Neutrophil (primary cell): ENCODE results near the gene LRRC8D.

Experiments used
- H3K27ac ChIP-seq: fragments of 200-600 bp; sonication (generic); 2 replicates; pipeline ENCODE4 v1.5.1; 2016; ENCODE audit warnings: mild to moderate bottlenecking, moderate library complexity
- H3K27me3 ChIP-seq: fragments of 200-600 bp; sonication (generic); 2 replicates; pipeline ENCODE4 v1.6.0; 2016; ENCODE audit warnings: mild to moderate bottlenecking
- H3K36me3 ChIP-seq: fragments of 200-600 bp; sonication (generic); 2 replicates; pipeline ENCODE4 v1.5.1; 2017
- H3K4me1 ChIP-seq, 2 experiments: fragments of 200-600 bp in 1 of 2; sonication (generic) in 1 of 2; 1 replicate in 1 of 2; 2 replicates in 1 of 2; pipeline versions ENCODE4 v1.5.1 to v1.6.1; 2013 to 2016; ENCODE audit warnings: low read depth in 1 of 2, low read length in 1 of 2, mild to moderate bottlenecking in 1 of 2, moderate library complexity in 1 of 2; ENCODE audit not compliant: control insufficient read depth in 1 of 2, insufficient read depth in 1 of 2
- H3K4me3 ChIP-seq, 2 experiments: fragments of 200-600 bp in 1 of 2; sonication (generic) in 1 of 2; 1 replicate in 1 of 2; 2 replicates in 1 of 2; pipeline ENCODE4 v1.5.1; 2013 to 2016; ENCODE audit warnings: low read depth in 1 of 2, low read length in 1 of 2, mild to moderate bottlenecking in 1 of 2, moderate library complexity in 1 of 2
- H3K9me3 ChIP-seq: fragments of 200-600 bp; sonication (generic); 2 replicates; pipeline ENCODE4 v1.5.1; 2016
- TF ChIP-seq, protein P1 (sequence below): fragments of 200-600 bp; sonication (generic); IDR thresholded peaks from 2 replicates; pipeline ENCODE4 v1.5.1; 2016; ENCODE audit warnings: antibody characterized with exemption

The LRRC8D gene

DNA sequence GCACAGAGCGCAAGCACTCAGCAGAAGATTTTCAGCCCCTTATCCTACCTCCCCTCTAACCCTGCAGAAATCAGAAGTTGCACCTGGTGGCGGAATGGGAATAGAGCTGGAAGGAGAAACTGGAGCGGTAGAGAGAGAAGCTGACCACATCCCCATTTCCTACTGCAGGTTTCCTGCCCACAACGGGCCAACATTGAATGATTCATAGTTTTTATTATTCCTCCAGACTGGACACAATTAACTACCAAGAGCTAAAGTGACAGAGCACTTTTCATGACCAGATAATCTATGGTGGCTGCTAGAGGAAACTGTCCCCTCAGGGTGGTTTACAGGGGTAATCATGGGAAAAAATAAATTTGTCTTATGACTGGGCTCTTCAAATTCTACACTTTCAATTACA lies 21.3 kb upstream of the LRRC8D start:
- Histone ChIP-seq H3K4me3 (no peak overlapping the region), H3K27me3 (no peaks in the 10 kb centered on the region), H3K4me1 (peaks cover 0 to 11% of the 10 kb centered on the region in 2 experiments), H3K27ac (no peak overlapping the region), H3K36me3 (no peaks in the 10 kb centered on the region), H3K9me3 (no peaks in the 10 kb centered on the region)
- TF ChIP-seq, protein P1, sequence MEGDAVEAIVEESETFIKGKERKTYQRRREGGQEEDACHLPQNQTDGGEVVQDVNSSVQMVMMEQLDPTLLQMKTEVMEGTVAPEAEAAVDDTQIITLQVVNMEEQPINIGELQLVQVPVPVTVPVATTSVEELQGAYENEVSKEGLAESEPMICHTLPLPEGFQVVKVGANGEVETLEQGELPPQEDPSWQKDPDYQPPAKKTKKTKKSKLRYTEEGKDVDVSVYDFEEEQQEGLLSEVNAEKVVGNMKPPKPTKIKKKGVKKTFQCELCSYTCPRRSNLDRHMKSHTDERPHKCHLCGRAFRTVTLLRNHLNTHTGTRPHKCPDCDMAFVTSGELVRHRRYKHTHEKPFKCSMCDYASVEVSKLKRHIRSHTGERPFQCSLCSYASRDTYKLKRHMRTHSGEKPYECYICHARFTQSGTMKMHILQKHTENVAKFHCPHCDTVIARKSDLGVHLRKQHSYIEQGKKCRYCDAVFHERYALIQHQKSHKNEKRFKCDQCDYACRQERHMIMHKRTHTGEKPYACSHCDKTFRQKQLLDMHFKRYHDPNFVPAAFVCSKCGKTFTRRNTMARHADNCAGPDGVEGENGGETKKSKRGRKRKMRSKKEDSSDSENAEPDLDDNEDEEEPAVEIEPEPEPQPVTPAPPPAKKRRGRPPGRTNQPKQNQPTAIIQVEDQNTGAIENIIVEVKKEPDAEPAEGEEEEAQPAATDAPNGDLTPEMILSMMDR = no peak

DNA sequence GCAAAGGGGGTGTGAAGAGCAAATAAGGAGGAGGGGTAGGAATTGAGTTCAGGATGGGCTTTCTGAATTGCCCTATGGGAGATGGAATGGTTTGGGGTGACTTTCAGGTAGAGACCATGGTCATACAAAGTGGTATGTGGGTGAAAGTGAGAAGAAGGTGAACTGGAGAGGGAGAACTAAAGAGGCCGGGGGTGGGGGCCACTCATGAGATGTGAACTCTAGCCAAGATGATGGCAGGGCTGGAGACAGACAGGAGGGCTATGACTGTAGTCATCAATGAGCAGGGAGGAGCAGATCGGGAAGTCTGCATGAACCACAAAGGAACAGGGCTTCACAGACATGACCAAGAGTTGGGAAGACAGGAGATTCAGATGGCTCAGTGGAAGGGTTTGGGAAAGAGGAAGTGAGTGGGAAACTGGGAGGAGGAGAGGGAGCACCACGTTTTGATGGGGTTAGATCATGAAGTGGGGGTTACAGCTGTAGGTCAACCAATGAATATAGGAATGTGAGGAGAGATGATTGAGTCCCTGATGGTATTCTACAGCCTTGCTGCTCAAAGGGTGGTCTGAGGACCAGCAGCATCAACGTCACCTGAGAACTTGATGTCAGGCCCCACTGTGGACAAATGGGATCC lies 20.7 kb upstream of the LRRC8D start:
- Histone ChIP-seq H3K27me3 (no peaks in the 10 kb centered on the region), H3K4me3 (no peak overlapping the region), H3K9me3 (no peaks in the 10 kb centered on the region), H3K27ac (no peak overlapping the region), H3K4me1 (peaks cover 3 to 16% of the 10 kb centered on the region in 2 experiments), H3K36me3 (no peaks in the 10 kb centered on the region)
- TF ChIP-seq, protein P1 = no peak

DNA sequence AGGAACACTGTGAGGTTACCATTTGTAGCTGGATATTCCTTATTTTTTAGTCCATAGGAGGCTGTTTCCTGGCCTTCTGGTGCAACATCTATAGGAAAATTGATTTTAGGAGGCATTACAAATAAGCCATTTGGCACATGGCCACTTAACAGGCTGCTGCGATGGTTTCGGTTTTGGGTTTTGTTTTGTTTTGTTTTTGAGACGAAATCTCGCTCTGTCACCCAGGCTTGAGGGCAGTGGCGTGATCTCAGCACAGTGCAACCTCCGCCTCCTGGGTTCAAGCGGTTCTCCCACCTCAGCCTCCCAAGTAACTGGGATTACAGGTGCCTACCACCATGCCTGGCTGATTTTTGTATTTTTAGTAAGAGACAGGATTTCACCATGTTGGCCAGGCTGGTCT lies 20.1 kb upstream of the LRRC8D start:
- Histone ChIP-seq H3K4me1 (peaks cover 3 to 16% of the 10 kb centered on the region in 2 experiments), H3K27me3 (no peaks in the 10 kb centered on the region), H3K9me3 (no peaks in the 10 kb centered on the region), H3K4me3 (no peak overlapping the region), H3K36me3 (no peaks in the 10 kb centered on the region), H3K27ac (no peak overlapping the region)
- TF ChIP-seq, protein P1 = no peak

DNA sequence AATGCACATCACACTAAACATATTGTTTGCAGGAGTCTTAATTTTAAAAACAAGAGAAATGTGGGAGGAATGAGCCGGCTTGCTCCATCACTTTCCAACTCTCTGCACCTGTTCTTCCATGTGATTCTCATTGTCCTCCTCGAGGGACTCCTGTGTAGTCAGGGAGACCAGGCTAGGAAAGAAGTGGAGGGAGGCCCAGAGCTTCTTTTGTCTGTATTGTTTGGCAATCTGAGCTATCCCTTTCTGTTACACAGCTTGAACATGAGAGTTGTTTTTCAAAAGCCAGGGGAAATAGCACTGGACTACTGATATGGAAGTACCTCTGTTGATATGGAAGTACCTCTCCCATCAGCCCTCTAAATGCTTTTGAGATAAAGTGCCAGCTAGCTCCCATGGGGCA lies 18.8 kb upstream of the LRRC8D start:
- H3K4me1 ChIP-seq = peaks cover 3 to 16% of the 10 kb centered on the region in 2 experiments
- H3K27ac ChIP-seq = no peak overlapping the region
- H3K27me3 ChIP-seq = no peaks in the 10 kb centered on the region
- TF ChIP-seq, protein P1 = no peak
- no peaks in the 10 kb centered on the region for H3K9me3 ChIP-seq
- no peaks in the 10 kb centered on the region for H3K36me3 ChIP-seq
- H3K4me3 ChIP-seq = no peak overlapping the region

DNA sequence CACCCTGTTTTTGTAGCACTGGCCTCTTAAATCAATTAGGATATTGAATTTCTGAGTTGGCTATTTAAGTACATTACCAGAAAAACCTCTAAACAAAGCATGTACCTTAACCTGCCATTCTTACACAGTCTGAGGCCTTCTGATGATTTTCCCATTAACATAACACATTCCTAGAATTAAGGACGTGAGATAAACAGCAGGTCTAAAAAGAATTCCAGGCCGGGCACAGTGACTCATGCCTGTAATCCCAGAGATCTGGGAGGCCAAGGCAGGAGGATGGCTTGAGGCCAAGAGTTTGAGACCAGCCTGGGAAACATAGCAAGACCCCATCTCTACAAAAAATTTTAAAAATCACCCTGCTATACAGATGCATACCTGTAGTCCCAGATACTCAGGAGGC lies 18.0 kb upstream of the LRRC8D start:
- Histone ChIP-seq H3K27ac (no peak overlapping the region), H3K4me3 (no peak overlapping the region), H3K9me3 (no peaks in the 10 kb centered on the region), H3K27me3 (no peaks in the 10 kb centered on the region), H3K4me1 (peaks cover 3 to 16% of the 10 kb centered on the region in 2 experiments), H3K36me3 (no peaks in the 10 kb centered on the region)
- TF ChIP-seq, protein P1 = no peak
